H9 (cell line): Measurements from ENCODE around the gene FAM110A. TPM values are rescaled to one million over a fixed set of nuclear protein-coding genes. Genes with fewer than 3 reads are reported as not detected.

Source experiments
- DNase-seq: peaks from one replicate; pipeline ENCODE4 v3.0.0-alpha.2; 2017
- H2AFZ ChIP-seq: one replicate; pipeline ENCODE4 v1.6.1; 2013; ENCODE audit warnings: mild to moderate bottlenecking, low read length, control low read depth, moderate library complexity
- H2AK5ac ChIP-seq: 2 replicates; pipeline ENCODE4 v1.6.1; 2013; ENCODE audit warnings: low read length, control low read depth, mixed read lengths; ENCODE audit not compliant: insufficient read length
- H2BK120ac ChIP-seq: one replicate; pipeline ENCODE4 v1.6.1; 2013; ENCODE audit warnings: low read depth, mild to moderate bottlenecking, low read length, control low read depth, inconsistent platforms; ENCODE audit not compliant: poor library complexity, severe bottlenecking
- H2BK12ac ChIP-seq: 2 replicates; pipeline ENCODE4 v1.6.1; 2013; ENCODE audit warnings: low read length, control low read depth, mixed read lengths, low read depth; ENCODE audit not compliant: insufficient read length
- H2BK15ac ChIP-seq: 2 replicates; pipeline ENCODE4 v1.6.1; 2013; ENCODE audit warnings: low read depth, low read length, control low read depth
- H2BK20ac ChIP-seq: one replicate; pipeline ENCODE4 v1.6.1; 2013; ENCODE audit warnings: low read depth, mild to moderate bottlenecking, low read length, control low read depth, inconsistent platforms; ENCODE audit not compliant: poor library complexity, severe bottlenecking
- H2BK5ac ChIP-seq: 2 replicates; pipeline ENCODE4 v1.6.1; 2013; ENCODE audit warnings: low read length, control low read depth, mixed read lengths; ENCODE audit not compliant: insufficient read length
- H3K14ac ChIP-seq: 2 replicates; pipeline ENCODE4 v1.6.1; 2013; ENCODE audit warnings: low read length, control low read depth; ENCODE audit not compliant: insufficient read depth
- H3K18ac ChIP-seq: 2 replicates; pipeline ENCODE4 v1.6.1; 2013; ENCODE audit warnings: low read depth, mild to moderate bottlenecking, mixed read lengths, low read length, control low read depth; ENCODE audit not compliant: insufficient read length
- H3K23ac ChIP-seq: 2 replicates; pipeline ENCODE4 v1.6.1; 2013; ENCODE audit warnings: low read length, control low read depth, mixed read lengths, low read depth; ENCODE audit not compliant: insufficient read length
- H3K23me2 ChIP-seq: 2 replicates; pipeline ENCODE4 v1.6.1; 2013; ENCODE audit warnings: low read depth, mild to moderate bottlenecking, mixed read lengths, low read length, control low read depth; ENCODE audit not compliant: insufficient read length, poor library complexity, severe bottlenecking
- H3K27ac ChIP-seq: 2 replicates; pipeline ENCODE4 v1.5.1; 2013; ENCODE audit warnings: low read length, control low read depth, mixed read lengths, low read depth; ENCODE audit not compliant: insufficient read length
- H3K27me3 ChIP-seq: 2 replicates; pipeline ENCODE4 v1.6.1; 2013; ENCODE audit warnings: low read length, control low read depth, inconsistent platforms; ENCODE audit not compliant: insufficient read depth
- H3K4ac ChIP-seq: 2 replicates; pipeline ENCODE4 v1.6.1; 2013; ENCODE audit warnings: low read depth, mild to moderate bottlenecking, control low read depth, inconsistent platforms, low read length, moderate library complexity
- H3K4me1 ChIP-seq: 2 replicates; pipeline ENCODE4 v1.6.1; 2013; ENCODE audit warnings: low read length, control low read depth, inconsistent platforms; ENCODE audit not compliant: insufficient read depth
- H3K4me2 ChIP-seq: 2 replicates; pipeline ENCODE4 v1.6.1; 2013; ENCODE audit warnings: low read length, control low read depth, mixed read lengths; ENCODE audit not compliant: insufficient read length, insufficient read depth
- H3K56ac ChIP-seq: 2 replicates; pipeline ENCODE4 v1.6.1; 2013; ENCODE audit warnings: low read depth, mild to moderate bottlenecking, mixed read lengths, low read length, control low read depth; ENCODE audit not compliant: insufficient read length
- H3K79me1 ChIP-seq: 2 replicates; pipeline ENCODE4 v1.6.1; 2013; ENCODE audit warnings: low read depth, mild to moderate bottlenecking, moderate library complexity, low read length, control low read depth, inconsistent platforms; ENCODE audit not compliant: insufficient read depth, poor library complexity, severe bottlenecking
- H3K79me2 ChIP-seq: 2 replicates; pipeline ENCODE4 v1.6.1; 2013; ENCODE audit warnings: low read length, control low read depth, inconsistent platforms; ENCODE audit not compliant: insufficient read depth
- H3K9ac ChIP-seq: 2 replicates; pipeline ENCODE4 v1.6.1; 2013; ENCODE audit warnings: low read length, control low read depth, mixed read lengths; ENCODE audit not compliant: insufficient read length; ENCODE audit errors: extremely low read depth
- H3K9me3 ChIP-seq: one replicate; pipeline ENCODE4 v1.6.1; 2013; ENCODE audit warnings: low read depth, low read length, inconsistent platforms; ENCODE audit not compliant: control insufficient read depth
- H3T11ph ChIP-seq: one replicate; pipeline ENCODE4 v1.6.1; 2013; ENCODE audit warnings: mild to moderate bottlenecking, low read length, control low read depth, inconsistent platforms
- H4K20me1 ChIP-seq: one replicate; pipeline ENCODE4 v1.6.1; 2013; ENCODE audit not compliant: control insufficient read depth, insufficient read length, insufficient read depth
- H4K5ac ChIP-seq: 2 replicates; pipeline ENCODE4 v1.6.1; 2013; ENCODE audit warnings: low read depth, mild to moderate bottlenecking, mixed read lengths, low read length, control low read depth; ENCODE audit not compliant: insufficient read length
- H4K8ac ChIP-seq: replicated peaks from 2 replicates; pipeline ENCODE4 v1.6.1; 2013; ENCODE audit warnings: low read length, control low read depth, mixed read lengths, low read depth; ENCODE audit not compliant: insufficient read length
- H4K91ac ChIP-seq: 2 replicates; pipeline ENCODE4 v1.6.1; 2013; ENCODE audit warnings: low read depth, mild to moderate bottlenecking, moderate library complexity, mixed read lengths, low read length, control low read depth; ENCODE audit not compliant: insufficient read length
- H3K27ac Mint-ChIP-seq, 3 experiments: 2 replicates in 2 of 3; 3 replicates in 1 of 3; pipeline ENCODE4 v1.8.0; 2020 to 2021; ENCODE audit warnings: mixed read lengths in 3 of 3, mild to moderate bottlenecking in 1 of 3, moderate library complexity in 1 of 3
- H3K27me3 Mint-ChIP-seq: 2 replicates; pipeline ENCODE4 v1.8.0; 2021; ENCODE audit warnings: low read depth, mild to moderate bottlenecking, moderate library complexity, mixed read lengths
- H3K36me3 Mint-ChIP-seq, 3 experiments: 2 replicates in 2 of 3; 3 replicates in 1 of 3; pipeline ENCODE4 v1.8.0; 2020 to 2021; ENCODE audit warnings: low read depth in 3 of 3, mixed read lengths in 3 of 3; ENCODE audit not compliant: insufficient read depth in 1 of 3
- H3K4me1 Mint-ChIP-seq, 2 experiments: 2 replicates each; pipeline ENCODE4 v1.8.0; 2020; ENCODE audit warnings: mixed read lengths in 2 of 2
- H3K4me3 Mint-ChIP-seq, 2 experiments: 2 replicates in 1 of 2; 3 replicates in 1 of 2; pipeline ENCODE4 v1.8.0; 2020 to 2021; ENCODE audit warnings: mild to moderate bottlenecking in 2 of 2, mixed read lengths in 2 of 2, moderate library complexity in 1 of 2
- H3K9me3 Mint-ChIP-seq, 2 experiments: 2 replicates in 1 of 2; 3 replicates in 1 of 2; pipeline ENCODE4 v1.8.0; 2020; ENCODE audit warnings: mild to moderate bottlenecking in 2 of 2, mixed read lengths in 2 of 2, moderate library complexity in 1 of 2
- CTCF ChIP-seq: fragments of 200-600 bp; sonication (generic); conservative IDR thresholded peaks from 3 replicates; pipeline ENCODE4 v1.8.0; 2021; ENCODE audit warnings: antibody characterized with exemption, mild to moderate bottlenecking
- WGBS: extraction: QIAGEN DNeasy Blood & Tissue Kit; methylation state at CpG from one replicate; pipeline ENCODE4 v1.1.7; 2013; ENCODE audit warnings: missing lambda C conversion rate, low lambda C conversion rate, mixed read lengths; ENCODE audit not compliant: insufficient read length; ENCODE audit errors: extremely low coverage; 5-methylcytosine and 5-hydroxymethylcytosine counted together
- total RNA-seq: library from RNA; stranded (reverse); gene quantifications from 2 replicates; pipeline ENCODE4 v1.2.1, GENCODE V29; 2021

Gene FAM110A
- total RNA-seq, 1 experiment from 2014 or later: 10.3 TPM

- no peak overlapping the region for H2BK120ac ChIP-seq
- H3K4ac ChIP-seq: no peak overlapping the region
- H3K9ac ChIP-seq: no peak overlapping the region
- TF ChIP-seq CTCF: no peak
- Mint-ChIP-seq H3K36me3 (no peaks in the 10 kb centered on the region), H3K27ac (no peak overlapping the region), H3K27me3 (peaks cover 31% of the 10 kb centered on the region), H3K4me3 (no peak overlapping the region), H3K9me3 (no peaks in the 10 kb centered on the region), H3K4me1 (peaks cover 2 to 15% of the 10 kb centered on the region in 2 experiments)
- no peaks in the 10 kb centered on the region for H3K79me2 ChIP-seq
- no peak overlapping the region for H3K4me2 ChIP-seq
- no peak overlapping the region for H2BK15ac ChIP-seq
- H3K23me2 ChIP-seq: no peaks in the 10 kb centered on the region
- DNase-seq: no peak
- no CpG with 5 or more reads among the region's 9 CpGs for WGBS
- H4K20me1 ChIP-seq: no peaks in the 10 kb centered on the region
- no peak overlapping the region for H2AFZ ChIP-seq
- no peak overlapping the region for H2AK5ac ChIP-seq
- no peak overlapping the region for H2BK5ac ChIP-seq
- no peak overlapping the region for H4K5ac ChIP-seq
- no peak overlapping the region for H3K14ac ChIP-seq
- no peak overlapping the region for H4K91ac ChIP-seq
- no peaks in the 10 kb centered on the region for H3K4me1 ChIP-seq
- no peaks in the 10 kb centered on the region for H3K9me3 ChIP-seq
- H4K8ac ChIP-seq: no peak overlapping the region
- no peak overlapping the region for H2BK20ac ChIP-seq
- no peak overlapping the region for H3K23ac ChIP-seq
- no peak overlapping the region for H3K18ac ChIP-seq
- no peaks in the 10 kb centered on the region for H3K79me1 ChIP-seq
- no peak overlapping the region for H3K56ac ChIP-seq
- no peaks in the 10 kb centered on the region for H3K27me3 ChIP-seq
- H2BK12ac ChIP-seq: no peak overlapping the region
- H3T11ph ChIP-seq: no peak overlapping the region
- no peak overlapping the region for H3K27ac ChIP-seq
These were observed 34.8 kb downstream of the FAM110A start for GRCh38 chr20:868279-868678.
